ENCODE measurements around the gene BHLHE40. TPM values are rescaled to one million over a fixed set of nuclear protein-coding genes. Genes with fewer than 3 reads are reported as not detected.

BHLHE40 gene
- total RNA-seq, 4 donors from 2014 or later = 63.0 to 154 (median 93.3) TPM

- no peaks in the 10 kb centered on the region for H3K27me3 ChIP-seq
- H3K4me1 ChIP-seq = peaks cover 50% of the 10 kb centered on the region
- TF ChIP-seq POLR2AphosphoS5 (IDR thresholded peaks at IDR 0.05) (no peak), POLR2A (IDR thresholded peaks at IDR 0.05) (no peak), EP300 (IDR thresholded peaks at IDR 0.05) (no peak), CTCF (IDR thresholded peaks at IDR 0.05) (no peak)
- WGBS = 87% methylated on average over 6 of the region's 6 CpGs
- no peak for DNase-seq (ENCODE audit: low spot score in 2 of 2)
- H3K4me3 ChIP-seq = no peak overlapping the region
- H3K36me3 ChIP-seq = no peaks in the 10 kb centered on the region
- H3K27ac ChIP-seq = no peak overlapping the region
- H3K9me3 ChIP-seq = no peaks in the 10 kb centered on the region
Observed at GRCh38 chr3:4992118-4992517, 12.9 kb downstream of the BHLHE40 start.

GRCh38 chr3:4993276-4994143 is 14.3 kb downstream of the BHLHE40 start:
- Histone ChIP-seq H3K4me3 (no peak overlapping the region), H3K4me1 (peaks cover 36% of the 10 kb centered on the region), H3K27ac (peak overlapping the region; percentile 13), H3K36me3 (no peaks in the 10 kb centered on the region), H3K9me3 (no peaks in the 10 kb centered on the region), H3K27me3 (no peaks in the 10 kb centered on the region)
- WGBS = 88% methylated on average over 4 of the region's 4 CpGs
- DNase-seq (ENCODE audit: low spot score in 2 of 2) = peak in 1 of 2 donors; percentile 24
- TF ChIP-seq CTCF (IDR thresholded peaks at IDR 0.05) = no peak
- TF ChIP-seq POLR2AphosphoS5 (IDR thresholded peaks at IDR 0.05) = no peak
- TF ChIP-seq POLR2A (IDR thresholded peaks at IDR 0.05) = no peak
- TF ChIP-seq EP300 (IDR thresholded peaks at IDR 0.05) = no peak

- H3K36me3 ChIP-seq = no peaks in the 10 kb centered on the region
- H3K4me1 ChIP-seq = peaks cover 29% of the 10 kb centered on the region
- no peak overlapping the region for H3K4me3 ChIP-seq
- H3K27me3 ChIP-seq = no peaks in the 10 kb centered on the region
- no peak for TF ChIP-seq EP300 (IDR thresholded peaks at IDR 0.05)
- TF ChIP-seq POLR2AphosphoS5 (IDR thresholded peaks at IDR 0.05) = no peak
- TF ChIP-seq POLR2A (IDR thresholded peaks at IDR 0.05) = no peak
- no peak for TF ChIP-seq CTCF (IDR thresholded peaks at IDR 0.05)
- no peak for DNase-seq (ENCODE audit: low spot score in 2 of 2)
- peak overlapping the region; percentile 65 for H3K27ac ChIP-seq
- no peaks in the 10 kb centered on the region for H3K9me3 ChIP-seq
Observed at GRCh38 chr3:4994144-4994730, 15.0 kb downstream of the BHLHE40 start.

GRCh38 chr3:4994823-4995499 is 15.7 kb downstream of the BHLHE40 start:
- Histone ChIP-seq H3K36me3 (no peaks in the 10 kb centered on the region), H3K9me3 (no peaks in the 10 kb centered on the region), H3K4me1 (peaks cover 23% of the 10 kb centered on the region), H3K27ac (peak overlapping the region; percentile 65), H3K27me3 (no peaks in the 10 kb centered on the region), H3K4me3 (no peak overlapping the region)
- TF ChIP-seq POLR2AphosphoS5 (IDR thresholded peaks at IDR 0.05) = peak in 2 of 3 donors; percentile 56 to 87
- TF ChIP-seq EP300 (IDR thresholded peaks at IDR 0.05) = no peak
- WGBS = 45% methylated on average over 11 of the region's 11 CpGs
- DNase-seq (ENCODE audit: low spot score in 2 of 2) = peak; percentile 53 to 85

- Histone ChIP-seq H3K4me1 (peaks cover 23% of the 10 kb centered on the region), H3K9me3 (no peaks in the 10 kb centered on the region), H3K27ac (peak overlapping the region; percentile 65), H3K4me3 (no peak overlapping the region), H3K27me3 (no peaks in the 10 kb centered on the region), H3K36me3 (no peaks in the 10 kb centered on the region)
- peak in 1 of 2 donors; percentile 54 for DNase-seq (ENCODE audit: low spot score in 2 of 2)
- no peak for TF ChIP-seq POLR2A (IDR thresholded peaks at IDR 0.05)
- TF ChIP-seq CTCF (IDR thresholded peaks at IDR 0.05) = no peak
- TF ChIP-seq EP300 (IDR thresholded peaks at IDR 0.05) = no peak
- no peak for TF ChIP-seq POLR2AphosphoS5 (IDR thresholded peaks at IDR 0.05)
- WGBS = 79% methylated on average over 9 of the region's 9 CpGs
Observed at GRCh38 chr3:4995500-4996053, 16.3 kb downstream of the BHLHE40 start.
